Stimulated activated CD4-positive, alpha-beta T cell treated with anti-CD3 and anti-CD28 coated beads, TNF-alpha, amount 100 ng/mL, for 48 hours (primary cell): ENCODE measurements around the gene CADM2.

Source experiments
- DNase-seq, 3 donors: peaks; one replicate each; pipeline ENCODE4 v3.0.0-alpha.2; 2020; ENCODE audit warnings: low read depth in 3 of 3

CADM2 gene

DNA sequence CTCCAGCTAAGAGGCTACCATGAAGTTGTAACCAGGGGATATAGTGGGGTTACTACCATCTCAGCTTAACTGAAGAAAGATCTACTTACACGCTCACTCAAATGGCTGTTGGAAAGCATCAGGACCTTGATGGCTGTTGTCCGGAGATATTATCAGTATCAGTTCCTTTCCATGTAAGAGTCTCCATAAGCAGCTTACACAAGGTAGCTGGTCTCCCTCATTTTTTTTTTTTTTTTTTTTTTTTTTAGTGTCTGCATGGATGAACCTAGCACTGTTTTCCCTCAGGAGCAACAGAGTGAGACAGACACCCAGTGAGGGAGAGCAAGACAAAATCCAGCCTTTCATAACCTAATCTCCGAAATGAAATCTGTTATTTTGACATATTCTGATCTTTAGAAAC, 230.9 kb downstream of the CADM2 start:
- no peak for DNase-seq

DNA sequence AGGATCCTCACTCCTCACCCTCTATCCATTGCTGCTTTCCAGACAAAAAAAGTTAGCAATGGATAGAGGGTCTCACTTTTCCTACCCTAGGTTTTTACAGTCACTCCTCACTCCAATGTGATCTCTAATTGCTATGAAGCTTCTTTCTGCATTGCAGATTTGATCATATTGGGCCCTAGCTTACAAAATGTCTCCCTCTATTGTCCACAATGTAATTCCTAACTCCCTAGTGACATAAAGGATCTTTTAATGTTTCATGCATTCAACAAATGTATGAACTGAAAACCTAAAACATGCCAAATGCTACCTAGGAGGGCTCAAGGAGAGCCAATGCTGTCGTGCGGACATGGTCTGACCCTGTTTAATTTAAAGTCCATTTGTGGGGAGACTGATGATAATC, 234.8 kb downstream of the CADM2 start:
- DNase-seq: no peak

DNA sequence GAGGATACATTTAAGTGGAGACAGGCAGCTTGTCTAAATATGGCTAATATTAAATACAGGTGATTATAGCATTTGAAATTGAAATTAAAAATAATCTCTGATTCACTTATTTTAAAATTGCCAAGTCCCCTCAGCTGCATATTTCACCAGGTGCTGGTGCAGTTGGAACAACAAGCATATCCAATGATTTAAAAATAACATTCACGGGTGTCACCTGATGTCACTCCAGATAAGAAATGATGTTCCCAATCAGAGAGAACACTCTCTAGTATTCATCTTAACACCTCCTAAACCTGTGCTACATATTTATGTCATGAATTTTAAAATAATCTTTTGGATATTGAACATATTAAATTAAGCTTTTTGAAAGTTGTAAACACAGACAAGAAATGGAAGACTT, 249.9 kb downstream of the CADM2 start:
- no peak for DNase-seq

DNA sequence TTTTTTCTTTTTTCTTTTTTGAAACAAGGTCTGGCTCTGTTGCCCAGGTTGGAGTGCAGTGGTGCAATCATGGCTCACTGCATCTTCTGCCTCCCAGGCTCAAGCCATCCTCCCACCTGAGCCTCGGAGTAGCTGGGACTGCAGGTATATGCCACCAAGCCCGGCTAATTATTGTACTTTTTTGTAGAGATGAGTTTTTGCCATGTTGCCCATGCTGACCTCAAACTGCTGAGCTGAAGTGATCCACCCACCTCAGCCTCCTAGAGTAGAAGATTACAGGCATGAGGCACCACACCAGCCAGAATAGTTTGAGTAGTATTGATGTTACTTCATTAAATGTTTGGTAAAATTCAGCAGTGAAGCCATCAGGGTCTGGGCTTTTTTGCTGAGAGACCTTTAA, 251.8 kb downstream of the CADM2 start:
- DNase-seq: no peak

DNA sequence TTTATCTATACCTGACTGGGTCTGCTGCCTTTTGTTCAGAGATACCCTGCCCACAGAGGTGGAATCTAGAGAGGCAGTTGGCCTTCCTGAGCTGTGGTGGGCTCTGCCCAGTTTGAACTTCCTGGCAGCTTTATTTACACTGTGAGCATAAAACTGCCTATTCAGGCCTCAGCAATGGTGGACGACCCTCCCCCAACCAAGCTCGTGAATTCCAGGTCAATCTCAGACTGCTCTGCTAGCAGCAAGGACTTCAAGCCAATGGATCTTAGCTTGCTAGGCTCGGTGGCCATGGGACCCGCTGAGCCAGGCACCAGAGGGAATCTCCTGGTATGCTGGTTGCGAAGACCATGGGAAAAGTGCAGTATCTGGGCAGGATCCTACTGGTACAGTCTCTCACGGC, 270.2 kb downstream of the CADM2 start:
- no peak for DNase-seq

DNA sequence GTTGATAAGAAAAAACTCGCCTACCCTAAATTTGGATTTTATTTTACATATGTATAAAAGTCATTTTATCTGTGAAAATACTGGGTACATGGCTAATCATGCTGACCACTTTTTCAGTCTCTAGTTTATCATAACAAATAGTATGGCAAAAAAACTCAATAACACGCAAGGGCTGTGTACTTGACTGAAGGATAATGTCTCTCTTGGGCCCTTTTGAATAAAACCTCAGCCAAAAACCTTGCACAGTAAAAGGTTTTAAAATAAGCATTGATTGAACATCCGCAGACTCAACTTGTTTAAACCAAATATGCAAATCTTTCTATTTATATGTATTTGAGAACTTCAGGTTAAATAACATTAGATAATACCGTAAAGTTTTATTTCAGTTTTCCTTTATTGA, 285.3 kb downstream of the CADM2 start:
- DNase-seq: no peak

DNA sequence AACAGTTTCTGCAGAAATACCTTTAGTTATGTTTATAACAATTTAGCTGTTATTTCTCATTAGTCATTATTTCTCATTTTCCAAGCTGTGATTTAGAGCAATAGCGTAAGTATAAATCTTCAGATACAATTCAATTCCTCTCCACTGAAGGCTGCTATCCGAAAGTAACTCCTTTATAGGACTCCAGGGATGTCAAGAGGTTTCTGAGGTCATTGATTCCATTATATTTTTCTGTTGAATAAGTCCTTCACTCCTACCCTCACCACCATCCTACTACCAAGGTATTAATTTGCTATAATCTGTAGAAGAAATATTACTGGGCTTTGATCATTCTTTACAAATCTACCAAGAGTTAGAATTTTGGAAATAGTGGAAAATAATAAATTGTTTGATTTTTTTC, 285.7 kb downstream of the CADM2 start:
- DNase-seq: no peak

DNA sequence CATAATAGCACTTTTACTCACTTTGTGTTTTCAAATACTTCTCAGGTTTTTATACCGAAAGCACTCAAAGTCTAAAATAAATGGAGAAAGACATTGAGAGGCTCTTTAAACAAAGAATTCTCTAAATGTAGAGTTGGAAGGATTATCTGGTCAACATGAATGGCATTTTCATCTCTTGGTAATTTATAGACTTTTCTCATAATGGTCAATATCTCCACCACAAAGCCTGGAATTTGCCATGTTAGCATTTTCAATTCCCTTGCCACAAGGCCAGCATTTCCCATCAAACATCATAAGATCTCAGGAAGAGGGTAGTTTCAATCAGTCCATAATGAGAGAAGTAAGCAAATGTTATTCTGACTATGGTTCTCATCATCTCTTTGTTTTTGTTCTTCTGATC, 293.0 kb downstream of the CADM2 start:
- no peak for DNase-seq

DNA sequence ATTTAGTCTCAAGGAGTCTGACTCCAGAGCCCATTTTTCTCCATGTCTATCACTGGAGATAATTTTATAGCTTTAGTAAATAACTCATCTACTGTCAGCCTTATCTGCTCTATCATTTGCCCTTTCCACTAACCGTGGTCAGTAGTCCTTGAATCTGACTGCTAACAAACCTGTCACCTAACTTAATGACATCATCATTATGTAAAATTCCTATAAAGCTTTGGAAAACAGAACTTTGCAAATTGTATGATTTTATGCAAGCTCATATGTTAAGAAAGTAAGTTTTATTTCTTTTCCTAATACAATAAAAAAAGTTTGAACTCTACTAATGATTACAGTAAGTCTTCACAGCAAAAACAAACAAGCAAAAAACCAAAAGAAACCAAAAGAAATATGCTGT, 293.9 kb downstream of the CADM2 start:
- no peak for DNase-seq

DNA sequence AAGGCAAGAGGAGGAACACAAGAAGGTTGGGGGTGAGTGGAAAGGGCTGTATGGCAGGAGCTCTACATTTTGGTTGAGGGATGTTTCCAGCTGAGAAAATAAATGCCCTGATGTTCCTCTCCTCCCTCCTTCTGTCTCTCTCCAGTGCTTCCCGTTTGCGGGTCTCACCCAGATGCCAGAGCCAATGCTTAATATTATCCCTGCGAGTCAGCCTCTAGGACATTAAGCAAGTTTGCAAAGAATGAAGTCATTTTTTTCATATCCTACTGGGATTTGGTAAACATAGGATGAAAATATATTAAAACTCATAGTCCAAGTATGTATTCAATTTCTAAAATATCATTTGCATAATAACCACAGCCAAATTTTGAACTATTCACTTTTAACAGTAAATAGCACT, 295.9 kb downstream of the CADM2 start:
- DNase-seq: no peak

DNA sequence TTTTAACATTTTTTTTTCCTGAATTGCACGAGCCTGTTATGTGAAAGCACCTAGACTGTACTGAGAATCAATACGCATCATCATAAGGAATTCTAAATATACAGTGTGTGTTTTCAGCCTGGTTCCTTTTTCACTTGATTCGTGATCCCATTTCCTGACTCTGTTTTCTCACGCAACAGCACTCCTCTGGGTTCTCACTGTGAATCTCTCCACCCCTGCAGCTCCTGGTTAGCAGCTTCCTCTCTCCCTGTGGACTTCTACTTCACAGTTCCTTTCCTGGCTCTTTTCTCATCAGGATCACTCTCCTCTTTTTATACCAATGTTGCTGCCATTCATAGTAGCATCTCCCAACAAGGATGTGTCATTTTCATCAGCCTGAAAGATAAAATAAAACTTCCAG, 297.2 kb downstream of the CADM2 start:
- no peak for DNase-seq

DNA sequence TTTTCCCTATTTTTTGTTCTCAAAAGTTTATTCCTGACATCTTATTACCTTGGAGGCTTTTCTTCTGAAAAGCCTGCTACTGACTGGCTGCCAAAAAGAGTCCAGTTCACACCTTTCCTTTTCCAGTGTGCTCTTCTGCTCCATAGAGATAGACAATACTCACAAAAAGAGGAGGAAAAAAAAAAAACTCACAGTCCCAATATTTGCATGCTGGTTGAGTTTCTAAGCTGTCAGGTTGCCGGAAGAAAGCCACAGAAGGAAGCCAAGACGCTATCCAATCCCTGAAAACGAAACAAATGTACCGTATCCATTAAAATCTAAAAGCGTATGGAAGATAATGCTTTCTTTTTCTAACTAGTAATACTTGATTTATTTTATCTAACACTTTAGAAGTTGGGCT, 299.5 kb downstream of the CADM2 start:
- DNase-seq: no peak

DNA sequence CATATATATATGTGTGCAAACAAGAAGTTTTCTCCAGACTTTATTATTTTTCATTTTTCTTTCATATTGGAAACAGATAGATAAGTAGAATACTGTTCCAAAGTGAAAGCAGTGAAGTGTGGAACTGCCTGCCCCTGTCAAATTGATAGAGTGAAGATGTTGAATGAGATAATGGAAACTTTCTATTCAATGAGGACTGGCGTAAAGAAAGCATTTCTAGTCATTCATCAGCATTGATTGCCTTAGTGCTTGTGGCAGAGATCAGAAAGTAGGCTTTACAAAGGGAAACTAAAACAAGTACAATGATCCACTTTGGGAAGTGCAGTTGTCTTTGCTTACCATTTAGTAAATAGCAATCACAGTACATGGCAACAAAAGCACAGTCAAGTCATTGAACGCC, 300.0 kb downstream of the CADM2 start:
- DNase-seq: no peak

DNA sequence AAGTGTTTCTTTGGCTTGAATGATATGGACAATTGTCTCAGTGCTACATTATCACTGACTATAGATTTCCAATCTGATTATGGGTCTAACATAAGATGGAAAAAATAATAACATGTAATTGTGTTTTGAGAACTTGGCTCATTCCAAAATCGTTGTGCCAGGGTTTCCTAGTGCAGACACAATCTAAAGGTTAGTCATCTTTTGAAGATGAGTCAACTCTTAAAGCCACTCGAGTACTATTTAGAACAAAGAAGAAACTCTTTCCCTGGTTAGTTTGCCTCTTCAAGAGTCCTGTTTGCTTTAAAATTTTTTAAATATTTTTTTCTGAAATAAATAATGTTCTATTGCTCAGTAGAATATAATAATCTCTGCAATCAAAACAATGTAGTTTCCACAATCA, 301.0 kb downstream of the CADM2 start:
- DNase-seq: no peak

DNA sequence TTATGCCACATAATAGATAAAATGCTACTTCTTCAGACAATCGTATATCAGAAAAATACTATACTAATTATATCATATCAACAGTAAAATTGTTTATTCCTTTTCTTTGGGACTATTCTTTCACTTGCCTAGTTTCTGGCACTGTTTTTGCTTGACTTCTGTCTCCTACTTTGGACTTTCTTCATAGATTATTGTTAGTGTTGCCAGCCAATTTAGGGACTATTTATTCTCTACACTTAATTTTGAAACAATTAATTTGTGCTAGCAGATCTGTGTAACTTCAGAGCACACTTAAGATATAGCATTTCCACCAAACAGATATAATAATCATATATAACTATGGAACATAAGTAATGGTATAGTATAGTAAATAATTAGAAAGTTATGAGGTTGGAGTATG, 305.6 kb downstream of the CADM2 start:
- no peak for DNase-seq

DNA sequence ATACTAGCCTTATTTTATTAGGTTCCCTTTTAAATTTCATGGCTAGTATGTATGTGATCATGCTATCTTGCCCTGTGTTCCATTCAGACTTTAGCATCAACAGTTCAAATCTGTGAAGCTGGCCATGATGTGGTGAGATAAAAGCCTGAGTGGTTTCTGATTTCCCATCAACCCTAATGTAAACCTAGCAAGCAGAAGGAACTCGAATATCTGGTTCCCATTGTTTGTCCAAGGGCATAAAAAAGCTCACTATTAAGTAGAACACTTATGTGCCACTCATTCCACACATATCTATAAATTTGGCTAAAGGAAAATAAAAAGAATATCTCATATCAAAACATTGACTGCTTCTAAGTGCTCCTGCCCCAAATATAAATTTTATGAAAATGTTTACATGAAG, 311.7 kb downstream of the CADM2 start:
- DNase-seq: no peak

DNA sequence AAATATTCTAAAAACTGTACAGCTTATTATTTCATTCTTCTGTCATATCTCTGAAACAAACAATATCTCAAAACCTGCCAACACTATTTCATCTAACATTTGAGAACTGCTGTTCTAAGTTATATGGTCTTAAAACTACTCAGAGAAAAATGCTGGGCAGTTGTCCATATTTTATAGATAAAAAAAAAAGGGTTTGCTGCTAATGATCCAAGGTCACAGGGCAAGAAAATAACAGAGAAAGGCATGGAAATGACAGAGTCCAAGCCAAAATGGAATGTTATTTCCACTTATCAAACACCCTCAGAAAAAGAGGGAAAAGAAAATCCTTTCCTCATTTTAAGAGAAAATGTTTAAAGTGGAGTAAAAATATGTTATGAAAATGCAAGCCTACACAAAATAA, 313.1 kb downstream of the CADM2 start:
- DNase-seq: no peak

DNA sequence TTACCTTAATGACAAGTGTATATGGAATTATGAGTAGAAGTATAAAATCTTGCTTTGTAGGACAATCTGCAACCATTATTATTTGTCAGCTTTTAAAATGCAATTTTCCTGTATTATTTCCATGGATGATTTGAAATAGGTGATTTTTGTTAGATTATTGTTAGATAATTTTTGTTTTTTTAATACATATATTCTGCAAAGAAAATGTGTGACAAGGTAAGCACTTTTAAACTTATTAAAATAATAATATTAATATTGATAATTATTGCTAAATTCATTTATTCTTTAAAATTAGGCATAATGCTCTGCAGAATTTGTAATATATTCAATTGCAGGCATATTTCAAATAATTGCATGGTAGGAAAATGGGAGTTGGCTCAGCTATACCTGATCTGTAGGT, 329.5 kb downstream of the CADM2 start:
- DNase-seq: no peak

DNA sequence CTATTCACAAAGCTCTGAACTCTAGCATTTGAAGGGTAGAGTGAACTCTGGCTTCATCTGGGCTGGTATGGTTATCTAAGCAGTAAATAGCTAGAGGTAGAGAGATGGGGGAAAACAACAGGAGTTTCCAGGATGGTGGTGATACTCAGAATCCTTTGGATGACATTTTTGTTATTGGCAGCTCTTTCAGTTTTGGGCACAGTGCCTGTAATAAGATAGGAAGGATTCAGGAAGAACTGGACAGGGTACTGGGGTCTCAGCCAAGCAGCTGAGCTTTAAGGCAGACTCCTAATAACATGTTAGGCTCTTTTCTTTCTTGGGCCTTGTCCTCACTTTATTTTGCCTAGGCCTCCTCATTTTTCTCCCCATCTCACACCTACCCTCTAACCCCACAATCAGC, 338.5 kb downstream of the CADM2 start:
- DNase-seq: no peak

DNA sequence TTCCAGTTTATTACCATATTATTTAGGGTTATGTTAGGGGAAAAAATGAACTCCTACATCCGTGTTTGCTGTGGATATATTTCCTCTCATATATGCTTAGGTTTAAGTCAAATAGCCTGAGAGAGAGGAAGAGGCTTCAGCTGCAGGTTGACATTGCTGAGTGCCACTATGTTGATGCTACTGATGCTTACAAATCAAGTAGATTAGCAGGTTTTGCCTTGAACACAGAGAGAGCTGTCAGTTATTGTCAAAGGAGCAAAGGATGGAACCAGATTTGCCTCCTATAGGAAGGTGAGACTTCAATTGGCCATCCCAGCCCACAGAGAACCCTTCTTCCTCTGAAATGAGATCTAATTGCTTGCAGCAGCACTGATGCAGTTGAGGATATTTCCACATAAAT, 339.2 kb downstream of the CADM2 start:
- DNase-seq: no peak

DNA sequence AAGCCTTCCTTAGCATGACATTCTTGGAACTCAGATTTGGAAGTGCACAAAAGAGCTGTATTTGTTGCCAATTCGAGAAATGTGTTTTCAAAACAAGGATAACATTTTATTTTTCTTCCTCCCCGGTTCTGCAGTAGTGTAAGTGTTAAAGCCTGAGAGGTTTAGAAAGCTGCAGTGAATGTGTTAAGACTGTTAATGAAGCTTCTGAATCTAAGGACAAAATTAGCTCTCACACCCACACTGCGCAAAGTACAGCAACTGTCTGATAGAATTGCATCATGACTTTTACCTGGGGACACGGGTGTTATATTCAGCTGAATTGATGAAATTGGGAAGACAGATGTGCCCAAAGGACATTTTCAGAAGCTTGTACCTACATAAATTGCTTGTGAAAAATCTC, 344.4 kb downstream of the CADM2 start:
- DNase-seq: no peak

DNA sequence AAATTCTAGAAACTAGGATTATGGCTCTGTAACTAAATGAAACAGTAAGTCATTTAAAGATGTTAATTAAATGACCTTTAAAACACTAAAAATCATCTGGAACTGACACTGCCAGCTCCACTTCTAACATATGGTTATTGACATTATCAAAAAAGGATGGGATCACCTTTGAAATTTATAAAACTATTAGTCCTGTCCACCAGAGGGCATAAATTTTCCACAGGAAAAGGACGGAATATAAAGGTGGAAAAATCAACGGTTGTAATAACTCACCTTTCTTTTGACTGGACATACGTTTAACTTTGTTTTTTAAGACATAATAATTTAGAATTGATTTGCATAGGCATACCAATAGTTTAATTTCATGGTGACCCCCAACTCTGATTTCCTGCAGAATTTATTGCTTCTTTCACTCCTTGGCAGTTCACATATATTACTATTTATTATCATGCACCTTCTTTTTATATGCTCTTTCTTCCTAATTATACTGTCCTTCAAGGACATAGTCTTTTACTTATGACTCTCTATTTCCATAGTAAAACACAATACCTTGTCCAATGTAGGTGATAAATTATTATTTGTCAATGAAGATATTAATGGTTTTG, 345.7 kb downstream of the CADM2 start:
- no peak for DNase-seq

DNA sequence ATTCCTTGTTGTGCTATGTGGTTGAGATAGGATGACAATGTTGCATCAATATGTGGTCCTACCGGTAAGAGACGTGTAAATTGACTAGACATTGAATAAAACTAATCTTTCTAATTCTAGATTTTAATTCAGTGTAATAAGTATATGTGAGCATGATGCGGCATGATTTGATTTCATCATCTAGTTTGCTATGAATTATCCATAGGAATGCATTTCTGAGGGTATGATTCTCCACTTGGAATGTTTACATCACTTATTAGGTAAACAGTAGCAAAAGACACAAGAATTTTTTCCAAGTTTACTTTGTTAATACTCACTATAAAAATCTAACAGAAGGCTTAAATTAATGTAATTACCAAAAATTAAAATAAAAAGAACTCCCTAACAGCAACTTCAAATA, 353.5 kb downstream of the CADM2 start:
- DNase-seq: no peak

DNA sequence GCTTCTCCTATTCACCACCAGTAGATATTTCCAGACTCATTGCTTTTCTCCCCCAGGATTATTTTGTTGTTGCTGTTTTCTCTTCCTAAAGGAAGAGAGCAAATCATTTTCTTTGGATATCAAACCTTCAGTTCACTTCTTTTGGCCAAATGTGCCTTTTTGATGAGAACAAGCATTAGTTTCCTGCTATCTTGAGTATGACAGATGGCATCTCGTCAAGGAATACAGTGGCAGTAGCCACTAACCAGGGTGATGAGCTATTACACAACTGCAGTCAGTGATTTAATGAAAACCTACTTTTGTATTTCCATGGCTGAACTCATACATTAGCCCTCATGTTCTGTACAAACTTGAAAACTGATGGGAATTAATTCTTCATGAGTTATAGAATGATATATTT, 354.6 kb downstream of the CADM2 start:
- no peak for DNase-seq

DNA sequence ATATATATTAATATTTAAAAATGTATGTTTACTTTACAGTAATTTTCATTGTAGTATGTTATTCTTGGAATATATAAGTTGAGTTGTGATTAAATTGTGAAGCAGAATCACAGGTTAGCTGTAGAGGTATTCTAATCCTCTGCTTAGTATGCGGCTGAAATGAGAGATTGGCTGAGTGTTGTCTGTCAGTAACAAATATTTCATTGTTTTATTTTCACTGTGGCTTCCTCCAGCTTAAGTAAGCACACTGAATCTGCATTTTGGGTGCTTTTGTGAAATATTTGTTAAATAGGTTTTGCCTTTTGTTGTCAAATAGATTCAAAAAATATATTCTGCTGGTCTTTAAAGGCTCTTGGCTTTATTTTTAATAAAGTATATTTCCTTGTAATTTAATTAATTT, 357.5 kb downstream of the CADM2 start:
- DNase-seq: no peak
